Fibroblast of lung (primary cell): ENCODE data around the gene GOLGA7B.

Experiments used
- EZH2 ChIP-seq: IDR thresholded peaks from 2 replicates; pipeline ENCODE4 v1.5.1; 2012; ENCODE audit warnings: low read length, control low read depth, mild to moderate bottlenecking; ENCODE audit errors: missing control alignments
- TF ChIP-seq, protein P1 (sequence below), 2 donors: IDR thresholded peaks in 1 of 2; conservative IDR thresholded peaks in 1 of 2; 1 replicate in 1 of 2; 2 replicates in 1 of 2; pipeline ENCODE4 v1.5.1; 2011 to 2012; ENCODE audit warnings: low read length in 2 of 2, control low read depth in 1 of 2, inconsistent platforms in 1 of 2, low read depth in 1 of 2, mild to moderate bottlenecking in 1 of 2

GRCh38 chr10:97821308-97822038 is 28.2 kb upstream of the GOLGA7B start:
- TF ChIP-seq, protein P1, sequence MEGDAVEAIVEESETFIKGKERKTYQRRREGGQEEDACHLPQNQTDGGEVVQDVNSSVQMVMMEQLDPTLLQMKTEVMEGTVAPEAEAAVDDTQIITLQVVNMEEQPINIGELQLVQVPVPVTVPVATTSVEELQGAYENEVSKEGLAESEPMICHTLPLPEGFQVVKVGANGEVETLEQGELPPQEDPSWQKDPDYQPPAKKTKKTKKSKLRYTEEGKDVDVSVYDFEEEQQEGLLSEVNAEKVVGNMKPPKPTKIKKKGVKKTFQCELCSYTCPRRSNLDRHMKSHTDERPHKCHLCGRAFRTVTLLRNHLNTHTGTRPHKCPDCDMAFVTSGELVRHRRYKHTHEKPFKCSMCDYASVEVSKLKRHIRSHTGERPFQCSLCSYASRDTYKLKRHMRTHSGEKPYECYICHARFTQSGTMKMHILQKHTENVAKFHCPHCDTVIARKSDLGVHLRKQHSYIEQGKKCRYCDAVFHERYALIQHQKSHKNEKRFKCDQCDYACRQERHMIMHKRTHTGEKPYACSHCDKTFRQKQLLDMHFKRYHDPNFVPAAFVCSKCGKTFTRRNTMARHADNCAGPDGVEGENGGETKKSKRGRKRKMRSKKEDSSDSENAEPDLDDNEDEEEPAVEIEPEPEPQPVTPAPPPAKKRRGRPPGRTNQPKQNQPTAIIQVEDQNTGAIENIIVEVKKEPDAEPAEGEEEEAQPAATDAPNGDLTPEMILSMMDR (conservative IDR thresholded peaks at IDR 0.05 in 1 of 2, IDR thresholded peaks at IDR 0.05 in 1 of 2; ENCODE audit: low read depth in 1 of 2, low read length in 2 of 2), result no peak
- no peak for TF ChIP-seq EZH2
